Measurements from ENCODE around the gene ILK.

DNA sequence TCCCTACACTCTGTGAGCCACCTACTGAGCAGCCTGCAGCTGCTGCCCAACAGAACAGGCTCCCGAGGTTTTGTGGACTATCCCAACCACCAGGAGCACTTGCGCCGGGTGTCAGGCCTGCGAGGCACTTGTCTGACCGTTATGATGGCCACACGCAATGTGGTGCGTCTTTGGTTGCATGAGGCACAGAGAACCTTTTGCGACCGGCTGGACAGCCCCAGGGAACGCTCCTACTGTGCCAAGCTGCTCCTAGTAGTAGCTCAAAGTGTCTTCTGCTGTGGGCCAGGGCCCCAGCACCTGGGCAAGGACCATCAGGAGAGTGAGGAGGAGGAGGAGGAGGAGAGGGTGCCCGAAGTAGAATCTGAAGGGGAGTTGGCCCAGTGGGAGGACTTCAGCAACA is 46.5 kb upstream of the ILK start:
- TF ChIP-seq CTCF (IDR thresholded peaks at IDR 0.05; ENCODE audit: low read length) (no peak), EZH2 (IDR thresholded peaks at IDR 0.05; ENCODE audit: borderline replicate concordance, low read length) (no peak)
